ENCODE measurements around the gene SRP68.

DNA sequence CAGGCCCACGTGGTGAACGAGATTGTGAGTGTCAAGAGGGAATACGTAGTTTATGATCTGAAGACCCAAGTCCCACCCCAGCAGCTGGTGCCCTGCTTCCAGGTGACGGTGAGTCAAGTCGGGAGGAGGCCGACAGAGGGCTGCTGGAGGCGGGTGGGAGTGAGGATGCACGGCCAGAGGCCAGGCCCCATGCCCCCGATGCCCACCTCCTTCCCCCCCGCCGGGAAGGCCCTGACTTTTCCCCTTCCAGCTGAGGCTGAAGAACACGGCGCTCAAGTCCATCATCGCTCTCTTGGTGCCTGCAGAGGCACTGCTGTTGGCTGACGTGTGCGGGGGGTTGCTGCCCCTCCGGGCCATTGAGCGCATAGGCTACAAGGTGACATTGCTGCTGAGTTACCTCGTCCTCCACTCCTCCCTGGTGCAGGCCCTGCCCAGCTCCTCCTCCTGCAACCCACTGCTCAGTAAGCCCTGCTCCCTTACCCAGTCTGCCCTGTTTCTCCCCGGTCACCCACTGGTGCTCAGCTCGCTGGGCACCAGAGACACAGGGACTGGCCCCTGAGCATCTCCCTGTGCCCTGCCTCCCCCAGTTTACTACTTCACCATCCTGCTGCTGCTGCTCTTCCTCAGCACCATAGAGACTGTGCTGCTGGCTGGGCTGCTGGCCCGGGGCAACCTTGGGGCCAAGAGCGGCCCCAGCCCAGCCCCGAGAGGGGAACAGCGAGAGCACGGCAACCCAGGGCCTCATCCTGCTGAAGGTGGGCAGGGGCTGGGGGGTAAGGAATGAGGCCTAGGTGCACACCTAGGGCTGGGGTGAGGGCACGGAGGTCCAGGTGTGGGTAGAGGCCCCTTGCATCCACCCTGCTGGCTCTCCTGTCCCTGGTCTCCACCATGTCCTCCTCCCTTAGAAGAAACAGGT lies 9.2 kb upstream of the SRP68 start:
- TF ChIP-seq FOXM1 (IDR thresholded peaks at IDR 0.05; ENCODE audit: borderline replicate concordance, low read depth): no peak
- no peak for TF ChIP-seq CREB1 (IDR thresholded peaks at IDR 0.05; ENCODE audit: low read depth)
- TF ChIP-seq, protein P1, sequence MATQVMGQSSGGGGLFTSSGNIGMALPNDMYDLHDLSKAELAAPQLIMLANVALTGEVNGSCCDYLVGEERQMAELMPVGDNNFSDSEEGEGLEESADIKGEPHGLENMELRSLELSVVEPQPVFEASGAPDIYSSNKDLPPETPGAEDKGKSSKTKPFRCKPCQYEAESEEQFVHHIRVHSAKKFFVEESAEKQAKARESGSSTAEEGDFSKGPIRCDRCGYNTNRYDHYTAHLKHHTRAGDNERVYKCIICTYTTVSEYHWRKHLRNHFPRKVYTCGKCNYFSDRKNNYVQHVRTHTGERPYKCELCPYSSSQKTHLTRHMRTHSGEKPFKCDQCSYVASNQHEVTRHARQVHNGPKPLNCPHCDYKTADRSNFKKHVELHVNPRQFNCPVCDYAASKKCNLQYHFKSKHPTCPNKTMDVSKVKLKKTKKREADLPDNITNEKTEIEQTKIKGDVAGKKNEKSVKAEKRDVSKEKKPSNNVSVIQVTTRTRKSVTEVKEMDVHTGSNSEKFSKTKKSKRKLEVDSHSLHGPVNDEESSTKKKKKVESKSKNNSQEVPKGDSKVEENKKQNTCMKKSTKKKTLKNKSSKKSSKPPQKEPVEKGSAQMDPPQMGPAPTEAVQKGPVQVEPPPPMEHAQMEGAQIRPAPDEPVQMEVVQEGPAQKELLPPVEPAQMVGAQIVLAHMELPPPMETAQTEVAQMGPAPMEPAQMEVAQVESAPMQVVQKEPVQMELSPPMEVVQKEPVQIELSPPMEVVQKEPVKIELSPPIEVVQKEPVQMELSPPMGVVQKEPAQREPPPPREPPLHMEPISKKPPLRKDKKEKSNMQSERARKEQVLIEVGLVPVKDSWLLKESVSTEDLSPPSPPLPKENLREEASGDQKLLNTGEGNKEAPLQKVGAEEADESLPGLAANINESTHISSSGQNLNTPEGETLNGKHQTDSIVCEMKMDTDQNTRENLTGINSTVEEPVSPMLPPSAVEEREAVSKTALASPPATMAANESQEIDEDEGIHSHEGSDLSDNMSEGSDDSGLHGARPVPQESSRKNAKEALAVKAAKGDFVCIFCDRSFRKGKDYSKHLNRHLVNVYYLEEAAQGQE (IDR thresholded peaks at IDR 0.05; ENCODE audit: low read depth): no peak
- no peak for TF ChIP-seq MAX (IDR thresholded peaks at IDR 0.05)
- no peak for TF ChIP-seq EP300 (IDR thresholded peaks at IDR 0.05; ENCODE audit: borderline replicate concordance)
- TF ChIP-seq TCF12 (IDR thresholded peaks at IDR 0.05; ENCODE audit: low read depth): no peak
- TF ChIP-seq, protein P2, sequence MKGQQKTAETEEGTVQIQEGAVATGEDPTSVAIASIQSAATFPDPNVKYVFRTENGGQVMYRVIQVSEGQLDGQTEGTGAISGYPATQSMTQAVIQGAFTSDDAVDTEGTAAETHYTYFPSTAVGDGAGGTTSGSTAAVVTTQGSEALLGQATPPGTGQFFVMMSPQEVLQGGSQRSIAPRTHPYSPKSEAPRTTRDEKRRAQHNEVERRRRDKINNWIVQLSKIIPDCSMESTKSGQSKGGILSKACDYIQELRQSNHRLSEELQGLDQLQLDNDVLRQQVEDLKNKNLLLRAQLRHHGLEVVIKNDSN (IDR thresholded peaks at IDR 0.05): no peak
- no peak for TF ChIP-seq TEAD4 (IDR thresholded peaks at IDR 0.05)
- no peak for TF ChIP-seq YY1 (IDR thresholded peaks at IDR 0.05; ENCODE audit: low read depth)
- no peak for TF ChIP-seq EGR1 (IDR thresholded peaks at IDR 0.05)
- no peak for TF ChIP-seq CEBPB (IDR thresholded peaks at IDR 0.05)
- TF ChIP-seq TAF1 (IDR thresholded peaks at IDR 0.05; ENCODE audit: low read depth): no peak
- TF ChIP-seq ZBTB7A (IDR thresholded peaks at IDR 0.05; ENCODE audit: low read depth): no peak

Data from Ishikawa (cell line).